HCT116 (cell line): ENCODE results near the gene VEGFA. TPM values are rescaled to one million over a fixed set of nuclear protein-coding genes. Genes with fewer than 3 reads are reported as not detected.

Experiments used
- ATAC-seq: fragments of 200-7000 bp; cut with Tn5 transposase; 2 replicates; pipeline ENCODE4 v1.9.1; 2020; ENCODE audit warnings: mild to moderate bottlenecking, moderate library complexity
- BruUV-seq: library from RNA; stranded (reverse); fragments of 400-500 nt; replicated peaks from 2 replicates; lab custom pipeline; 2021; lab: Mats Ljungman, UMichigan
- CTCF ChIA-PET: fragments of 300-600 bp; sonication (Branson Sonifier 250); formaldehyde crosslinking; loops from one replicate; lab custom pipeline; 2021; ENCODE audit warnings: antibody characterized with exemption; lab: Charles Lee
- POLR2A ChIA-PET: fragments of 300-600, 350-600 bp; sonication (Branson Sonifier 250); formaldehyde crosslinking; loops from one replicate; lab custom pipeline; 2021; ENCODE audit warnings: antibody characterized with exemption; lab: Charles Lee
- RAD21 ChIA-PET, 2 experiments: fragments of 300-600 bp; sonication (Branson Sonifier 250); formaldehyde crosslinking; loops; one replicate each; lab custom pipeline; 2023; ENCODE audit warnings: low total read pairs in 2 of 2; ENCODE audit not compliant: uncharacterized antibody in 2 of 2, unreplicated experiment in 2 of 2, low non-redundant PET in 1 of 2; lab: Charles Lee
- DNase-seq: peaks from one replicate; pipeline ENCODE4 v3.0.0-alpha.2; 2010; ENCODE audit warnings: low read depth, low spot score
- H2AFZ ChIP-seq: fragments of 200-600 bp; shearing (Covaris generic), sonication (generic); 2 replicates; pipeline ENCODE4 v1.6.1; 2017; ENCODE audit warnings: low read depth, mixed run types, mixed read lengths, antibody characterized with exemption, low read length; ENCODE audit not compliant: poor library complexity, severe bottlenecking
- H3K27ac ChIP-seq: 2 replicates; pipeline ENCODE4 v1.5.1; 2012; ENCODE audit warnings: low read depth, low read length
- H3K27me3 ChIP-seq: fragments of 200-600 bp; sonication (generic); 2 replicates; pipeline ENCODE4 v1.6.1; 2016; ENCODE audit warnings: mixed run types, low read length, mixed read lengths; ENCODE audit not compliant: insufficient read depth
- H3K36me3 ChIP-seq, 2 experiments: fragments of 200-500 bp in 1 of 2; fragments of 200-600 bp in 1 of 2; sonication (Bioruptor generic) in 1 of 2; sonication (generic) in 1 of 2; 2 replicates each; pipeline versions ENCODE4 v1.5.1 to v1.6.1; 2014 to 2016; ENCODE audit warnings: low read length in 2 of 2, inconsistent platforms in 1 of 2, mixed read lengths in 1 of 2, mixed run types in 1 of 2; ENCODE audit not compliant: insufficient read depth in 2 of 2, control insufficient read depth in 1 of 2
- H3K4me1 ChIP-seq, 2 experiments: fragments of 200-600 bp in 1 of 2; sonication (generic) in 1 of 2; 2 replicates each; pipeline versions ENCODE4 v1.5.1 to v1.6.1; 2012 to 2017; ENCODE audit warnings: low read length in 2 of 2, inconsistent platforms in 1 of 2, mild to moderate bottlenecking in 1 of 2, mixed read lengths in 1 of 2, mixed run types in 1 of 2, moderate library complexity in 1 of 2; ENCODE audit not compliant: insufficient read depth in 2 of 2, control insufficient read depth in 1 of 2
- H3K4me2 ChIP-seq: fragments of 200-600 bp; sonication (generic); 2 replicates; pipeline ENCODE4 v1.6.1; 2017; ENCODE audit warnings: mixed run types, low read length, mixed read lengths
- H3K4me3 ChIP-seq, 2 experiments: fragments of 200-600 bp in 1 of 2; sonication (generic) in 1 of 2; replicated peaks in 1 of 2; 2 replicates each; pipeline ENCODE4 v1.5.1; 2011 to 2016; ENCODE audit warnings: low read length in 2 of 2, control low read depth in 1 of 2, low read depth in 1 of 2, mild to moderate bottlenecking in 1 of 2, mixed read lengths in 1 of 2, mixed run types in 1 of 2
- H3K79me2 ChIP-seq: fragments of 200-600 bp; sonication (generic); 2 replicates; pipeline ENCODE4 v1.6.1; 2017; ENCODE audit warnings: mild to moderate bottlenecking, mixed run types, low read length, moderate library complexity, mixed read lengths; ENCODE audit not compliant: insufficient read depth
- H3K9ac ChIP-seq: fragments of 200-600 bp; sonication (generic); 2 replicates; pipeline ENCODE4 v1.6.1; 2016; ENCODE audit warnings: low read length, mixed read lengths
- H3K9me2 ChIP-seq: fragments of 200-600 bp; sonication (generic), shearing (Covaris generic); 2 replicates; pipeline ENCODE4 v1.6.1; 2017; ENCODE audit warnings: mixed run types, mild to moderate bottlenecking, moderate library complexity; ENCODE audit not compliant: insufficient read depth
- H3K9me3 ChIP-seq, 2 experiments: fragments of 200-500 bp in 1 of 2; fragments of 200-600 bp in 1 of 2; sonication (Bioruptor generic) in 1 of 2; sonication (generic) in 1 of 2; 2 replicates each; pipeline ENCODE4 v1.6.1; 2014 to 2017; ENCODE audit warnings: low read length in 2 of 2, mixed read lengths in 2 of 2, inconsistent platforms in 1 of 2, low read depth in 1 of 2, mild to moderate bottlenecking in 1 of 2, mixed run types in 1 of 2, moderate library complexity in 1 of 2; ENCODE audit not compliant: control insufficient read depth in 1 of 2, insufficient read depth in 1 of 2
- H4K20me1 ChIP-seq: fragments of 200-600 bp; sonication (generic), shearing (Covaris generic); 2 replicates; pipeline ENCODE4 v1.6.1; 2017; ENCODE audit warnings: mixed run types, mild to moderate bottlenecking, moderate library complexity; ENCODE audit not compliant: insufficient read depth
- CEBPB ChIP-seq: IDR thresholded peaks from 2 replicates; pipeline ENCODE4 v1.6.1; 2012; ENCODE audit warnings: low read depth
- EGR1 ChIP-seq: IDR thresholded peaks from 2 replicates; pipeline ENCODE4 v1.6.1; 2012; ENCODE audit warnings: low read depth
- POLR2AphosphoS5 ChIP-seq: IDR thresholded peaks from 2 replicates; pipeline ENCODE4 v1.6.1; 2011; ENCODE audit warnings: mild to moderate bottlenecking, low read depth, low read length, moderate library complexity
- SIN3A ChIP-seq: IDR thresholded peaks from 2 replicates; pipeline ENCODE4 v1.6.1; 2012; ENCODE audit warnings: low read depth
- TCF7L2 ChIP-seq: IDR thresholded peaks from 2 replicates; pipeline ENCODE4 v1.7.0; 2011; ENCODE audit warnings: borderline replicate concordance, inconsistent platforms; ENCODE audit not compliant: insufficient read depth, insufficient read length; ENCODE audit errors: extremely low read depth
- YY1 ChIP-seq: IDR thresholded peaks from 2 replicates; pipeline ENCODE4 v1.6.1; 2011; ENCODE audit warnings: low read length, low read depth, moderate library complexity, mild to moderate bottlenecking; ENCODE audit not compliant: insufficient replicate concordance; ENCODE audit errors: extremely low read depth
- intact Hi-C: fragments of 100-400 bp; cut with micrococcal nuclease; formaldehyde crosslinking; loops from 2 replicates; pipeline ENCODE4 v1.10.0; 2022
- total RNA-seq: library from RNA; stranded (reverse); gene quantifications from one replicate; pipeline ENCODE4 v1.2.1, GENCODE V29; 2021; ENCODE audit not compliant: unreplicated experiment
- TF ChIP-seq, protein P1 (sequence below): IDR thresholded peaks from 2 replicates; pipeline ENCODE4 v1.6.1; 2011; ENCODE audit warnings: mild to moderate bottlenecking, low read length, moderate library complexity; ENCODE audit not compliant: insufficient replicate concordance; ENCODE audit errors: extremely low read depth
- TF ChIP-seq, protein P2 (sequence below): IDR thresholded peaks from 2 replicates; pipeline ENCODE4 v1.6.1; 2012

The VEGFA gene
- total RNA-seq, 1 experiment from 2014 or later, result 112 TPM

DNA sequence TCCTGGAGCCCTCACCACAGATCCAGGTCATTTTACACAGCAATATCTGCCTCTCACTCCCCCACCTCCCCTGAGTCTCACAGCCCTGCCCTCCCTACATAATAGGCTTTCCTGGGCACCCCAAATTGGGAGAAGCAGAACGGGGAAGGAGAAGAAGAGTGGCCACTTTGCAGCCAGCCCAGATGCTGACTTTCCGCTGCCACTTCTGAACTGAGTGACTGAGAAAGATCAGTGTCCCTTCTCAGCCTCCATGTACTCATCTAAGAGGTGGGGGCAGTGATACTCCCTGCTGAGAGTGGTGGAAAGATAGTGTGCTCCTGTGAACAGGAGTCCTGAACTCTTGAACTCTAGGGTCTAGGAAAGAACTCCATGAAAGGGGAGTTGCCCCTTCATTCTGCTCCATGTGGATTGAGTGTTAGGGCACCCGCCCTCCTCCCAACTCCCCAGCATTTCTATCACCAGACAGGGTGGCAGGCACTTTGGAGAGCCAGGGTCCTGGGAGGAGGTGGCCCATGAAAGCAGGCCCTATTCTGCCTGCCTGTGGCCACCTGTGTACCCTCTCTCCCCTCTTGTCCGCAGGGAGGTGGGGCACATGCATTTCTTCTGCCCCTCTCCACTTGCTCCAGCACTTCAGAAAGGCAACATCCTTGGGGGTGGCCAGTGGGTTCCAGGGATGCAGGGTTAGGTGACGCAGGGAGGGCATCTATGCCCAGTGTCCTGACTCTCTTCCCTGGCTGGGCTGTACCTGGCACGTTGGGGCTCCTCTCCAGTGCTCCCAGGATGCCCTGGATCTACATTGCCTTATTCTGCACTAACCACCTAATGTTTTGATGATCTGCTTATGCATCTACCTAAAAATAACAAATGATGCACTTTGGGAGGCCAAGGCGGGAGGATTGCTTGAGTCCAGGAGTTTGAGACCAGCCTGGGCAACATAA lies 44.1 kb upstream of the VEGFA start:
- Histone ChIP-seq H2AFZ (no peak overlapping the region), H3K27ac (no peak overlapping the region; the same call in 1 of the 2 replicates), H4K20me1 (no peaks in the 10 kb centered on the region), H3K36me3 (no peaks in the 10 kb centered on the region), H3K27me3 (no peaks in the 10 kb centered on the region), H3K9me2 (no peaks in the 10 kb centered on the region), H3K9me3 (peaks cover under 1 to 2% of the 10 kb centered on the region in 2 experiments; a peak in 1 of 4 replicates), H3K4me3 (no peak overlapping the region), H3K4me2 (peak overlapping the region; percentile 52; the same call in 1 of the 2 replicates), H3K79me2 (no peaks in the 10 kb centered on the region), H3K4me1 (peaks cover 23 to 27% of the 10 kb centered on the region in 2 experiments), H3K9ac (no peak overlapping the region)
- ChIA-PET RAD21 (interaction anchor here in 1 of 2 experiments (1.6 kb wide), 1 partner anchor 353 kb away, joined by 4 read pairs; no protein-coding TSS in a partner anchor), POLR2A (interaction anchor here (0.6 to 2.0 kb wide), 2 partner anchors 22 to 44 kb away, joined by 4 to 9 read pairs; partner anchors contain the start of gene VEGFA), CTCF (interaction anchor here (1.6 to 2.0 kb wide), 2 partner anchors 43 to 353 kb away, joined by 11 to 14 read pairs; no protein-coding TSS in a partner anchor)
- DNase-seq (no peak), ATAC-seq (no peak)
- TF ChIP-seq, protein P1, sequence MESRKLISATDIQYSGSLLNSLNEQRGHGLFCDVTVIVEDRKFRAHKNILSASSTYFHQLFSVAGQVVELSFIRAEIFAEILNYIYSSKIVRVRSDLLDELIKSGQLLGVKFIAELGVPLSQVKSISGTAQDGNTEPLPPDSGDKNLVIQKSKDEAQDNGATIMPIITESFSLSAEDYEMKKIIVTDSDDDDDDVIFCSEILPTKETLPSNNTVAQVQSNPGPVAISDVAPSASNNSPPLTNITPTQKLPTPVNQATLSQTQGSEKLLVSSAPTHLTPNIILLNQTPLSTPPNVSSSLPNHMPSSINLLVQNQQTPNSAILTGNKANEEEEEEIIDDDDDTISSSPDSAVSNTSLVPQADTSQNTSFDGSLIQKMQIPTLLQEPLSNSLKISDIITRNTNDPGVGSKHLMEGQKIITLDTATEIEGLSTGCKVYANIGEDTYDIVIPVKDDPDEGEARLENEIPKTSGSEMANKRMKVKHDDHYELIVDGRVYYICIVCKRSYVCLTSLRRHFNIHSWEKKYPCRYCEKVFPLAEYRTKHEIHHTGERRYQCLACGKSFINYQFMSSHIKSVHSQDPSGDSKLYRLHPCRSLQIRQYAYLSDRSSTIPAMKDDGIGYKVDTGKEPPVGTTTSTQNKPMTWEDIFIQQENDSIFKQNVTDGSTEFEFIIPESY, result no peak
- TF ChIP-seq TCF7L2, result no peak
- TF ChIP-seq POLR2AphosphoS5, result no peak
- no peak for TF ChIP-seq EGR1
- TF ChIP-seq SIN3A, result no peak
- TF ChIP-seq CEBPB, result no peak
- TF ChIP-seq, protein P2, sequence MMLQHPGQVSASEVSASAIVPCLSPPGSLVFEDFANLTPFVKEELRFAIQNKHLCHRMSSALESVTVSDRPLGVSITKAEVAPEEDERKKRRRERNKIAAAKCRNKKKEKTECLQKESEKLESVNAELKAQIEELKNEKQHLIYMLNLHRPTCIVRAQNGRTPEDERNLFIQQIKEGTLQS, result no peak
- no peak for TF ChIP-seq YY1
- intact Hi-C loops, result loop anchor here (2.0 kb wide), 1 partner anchor 225 kb away; no protein-coding TSS in a partner anchor
- BruUV-seq, result TSS peak; percentile 62
